HG02885 (cell line): ENCODE measurements around the gene ZNF423.

Experiments
- ATAC-seq: cut with Tn5 transposase; IDR thresholded peaks from one replicate; pipeline ENCODE4 v1.9.1; 2021; ENCODE audit warnings: mild to moderate bottlenecking; ENCODE audit not compliant: unreplicated experiment, poor library complexity

The ZNF423 gene

DNA sequence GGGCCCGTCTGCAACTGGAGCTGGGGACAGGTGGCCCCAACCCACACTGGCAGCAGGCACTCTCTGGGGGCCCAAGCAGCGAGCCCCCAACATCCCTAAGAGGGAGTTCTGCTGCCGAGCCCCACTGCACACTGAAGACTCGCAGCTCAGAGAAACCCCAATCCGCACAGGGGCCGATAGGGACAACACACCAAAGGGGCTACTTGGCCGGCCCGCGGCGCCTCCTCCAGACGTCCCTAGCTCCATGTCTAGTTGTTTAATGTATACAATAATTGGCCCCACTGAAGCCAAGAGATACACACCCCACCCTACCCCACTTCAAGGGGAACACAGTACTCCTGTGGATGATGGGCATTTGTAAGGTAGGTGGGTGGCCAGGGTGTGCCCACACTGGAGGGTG, 62.7 kb downstream of the ZNF423 start:
- ATAC-seq = no peak

GRCh38 chr16:49789616-49790015, 66.3 kb downstream of the ZNF423 start:
- ATAC-seq = no peak

DNA sequence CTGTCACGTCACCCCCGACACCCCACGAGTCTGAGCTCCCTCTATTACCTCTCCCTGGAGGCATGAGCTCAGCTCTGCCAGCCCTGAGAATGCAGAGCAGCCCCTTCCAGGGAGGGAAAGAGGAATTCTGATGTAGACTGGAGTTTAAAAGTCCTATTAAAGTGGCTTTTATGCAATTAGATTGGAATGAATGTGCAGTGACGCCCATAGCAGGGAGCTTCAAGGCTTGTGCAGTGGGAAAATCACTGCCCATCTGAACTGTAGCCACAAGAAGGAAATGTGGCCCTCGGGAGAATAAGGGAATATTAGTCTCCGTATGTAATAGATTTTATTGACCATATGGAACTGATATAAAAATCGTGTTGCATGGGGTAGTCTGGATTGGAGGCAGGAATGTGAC, 66.9 kb downstream of the ZNF423 start:
- ATAC-seq = no peak

- no peak for ATAC-seq
Measured at GRCh38 chr16:49788572-49788971, 67.3 kb downstream of the ZNF423 start.

DNA sequence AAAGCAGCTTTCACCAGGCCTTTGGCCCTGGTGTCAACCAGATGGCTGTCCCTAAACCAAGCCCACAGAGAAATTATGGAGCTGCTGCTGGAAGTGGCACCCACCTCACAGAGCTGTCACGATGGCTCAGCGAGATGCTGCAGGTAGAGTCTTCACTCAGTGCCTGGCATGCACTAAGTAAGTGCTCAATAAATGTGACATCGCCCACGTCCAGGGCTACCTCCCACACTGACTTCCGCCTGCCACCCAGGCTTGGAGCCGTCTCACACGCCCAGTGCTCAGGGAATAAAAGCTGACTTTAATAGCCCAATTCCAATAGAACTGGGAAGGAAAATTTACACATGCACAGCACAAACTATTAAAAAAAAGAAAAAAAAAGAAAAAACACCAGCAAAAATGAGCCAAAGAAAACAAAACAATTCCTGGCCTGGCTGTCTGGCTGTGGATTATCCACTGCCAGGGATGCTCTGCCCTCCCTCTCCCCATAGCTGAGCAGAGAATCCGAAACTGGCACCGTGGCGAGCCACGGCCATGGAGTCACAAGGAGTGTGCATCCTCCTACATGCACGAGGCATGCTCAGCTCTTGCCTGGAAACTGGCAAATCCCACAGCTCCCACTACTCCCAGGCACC, 68.9 kb downstream of the ZNF423 start:
- ATAC-seq = no peak

GRCh38 chr16:49785970-49786369, 69.9 kb downstream of the ZNF423 start:
- no peak for ATAC-seq

DNA sequence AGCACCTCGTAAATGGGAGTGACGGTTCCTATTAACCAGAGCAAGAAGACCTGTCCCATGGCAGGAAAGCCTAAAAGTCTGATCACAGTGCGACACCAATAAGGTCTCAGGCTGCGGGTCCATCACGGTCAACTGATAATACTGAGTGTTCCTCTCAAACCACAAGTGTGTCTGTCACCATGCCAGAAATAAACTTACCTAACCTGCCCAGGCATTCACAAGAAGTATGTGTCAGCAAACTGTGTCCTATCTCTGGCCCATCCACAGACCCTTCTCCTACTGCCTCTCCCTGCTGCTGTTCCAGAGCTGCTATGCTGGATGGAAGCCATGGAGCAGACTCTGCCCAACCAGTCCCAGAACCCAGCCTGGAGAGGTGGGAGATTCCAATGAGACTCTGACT, 73.5 kb downstream of the ZNF423 start:
- ATAC-seq = no peak

GRCh38 chr16:49781401-49781800, 74.5 kb downstream of the ZNF423 start:
- ATAC-seq = no peak

DNA sequence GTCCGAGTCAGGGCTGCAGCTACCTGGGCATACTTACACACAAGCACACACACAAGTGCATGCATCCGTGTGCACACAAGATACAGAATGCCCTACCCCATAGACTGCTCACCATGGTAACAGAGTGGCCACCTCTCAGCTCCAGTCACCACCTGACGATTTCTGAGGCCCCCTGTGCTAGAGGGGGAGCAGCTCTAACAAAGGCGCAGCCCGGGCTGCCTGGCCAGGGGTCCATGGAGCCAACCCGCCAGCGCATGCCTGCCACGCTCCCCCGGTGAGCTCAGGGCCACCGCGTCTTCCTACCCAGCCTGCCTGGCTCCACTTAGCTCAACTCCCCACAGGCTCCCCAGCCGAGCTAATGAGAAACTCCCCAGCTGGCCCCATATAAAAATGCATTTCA, 75.5 kb downstream of the ZNF423 start:
- no peak for ATAC-seq

GRCh38 chr16:49779979-49780378, 75.9 kb downstream of the ZNF423 start:
- ATAC-seq = no peak

DNA sequence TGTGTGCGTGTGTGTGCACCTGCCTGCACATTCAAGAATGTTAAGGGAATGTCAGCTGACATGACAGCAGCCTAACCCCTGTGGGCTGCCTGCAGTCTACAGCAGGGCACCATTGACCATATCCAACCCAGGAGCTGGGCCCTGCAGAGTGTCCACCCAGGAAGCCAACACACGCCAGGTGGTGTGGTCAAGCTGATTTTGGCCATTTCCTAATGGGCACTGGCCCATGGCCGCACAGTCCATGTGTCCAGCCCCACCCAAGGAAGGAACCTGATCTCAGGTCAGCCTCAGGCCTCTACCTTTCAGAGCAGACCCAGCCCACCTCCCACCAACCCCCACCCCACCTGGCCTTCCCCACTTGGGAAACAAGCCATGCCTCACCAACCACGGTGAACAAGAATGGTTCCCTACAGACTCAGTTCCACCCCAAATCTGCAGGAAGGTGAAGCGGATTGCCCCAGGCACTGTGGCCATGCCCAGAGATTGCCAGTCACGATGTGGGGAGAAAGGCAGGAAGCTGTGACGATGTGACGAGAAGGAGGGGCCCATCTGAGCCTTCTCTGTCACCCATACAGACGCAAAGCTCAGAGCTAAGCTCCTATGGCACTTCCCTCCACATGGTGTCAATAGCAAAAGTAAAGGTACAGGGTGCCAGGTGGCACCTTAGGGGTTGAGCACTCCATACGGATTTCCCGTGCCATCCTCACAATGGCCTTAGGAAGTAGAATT, 77.5 kb downstream of the ZNF423 start:
- no peak for ATAC-seq

DNA sequence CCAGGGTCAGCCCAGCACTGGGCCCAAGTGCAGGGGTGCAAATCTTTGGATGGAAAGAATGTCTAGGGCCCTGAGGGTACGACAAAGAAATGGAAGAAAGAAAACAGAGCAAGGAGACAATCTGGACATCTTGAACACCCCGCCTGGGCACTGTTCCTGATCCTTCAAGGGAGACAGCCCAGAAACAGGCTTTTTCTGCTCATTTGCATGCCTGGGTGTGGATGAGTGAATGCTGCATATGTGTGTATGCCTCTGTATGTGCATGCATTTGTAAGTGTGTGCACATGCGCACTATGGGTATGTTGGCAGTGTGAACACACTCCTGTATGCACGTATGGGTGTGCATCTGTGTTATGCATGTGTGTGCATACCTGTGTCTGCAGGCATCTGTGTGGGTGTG, 79.2 kb downstream of the ZNF423 start:
- no peak for ATAC-seq

DNA sequence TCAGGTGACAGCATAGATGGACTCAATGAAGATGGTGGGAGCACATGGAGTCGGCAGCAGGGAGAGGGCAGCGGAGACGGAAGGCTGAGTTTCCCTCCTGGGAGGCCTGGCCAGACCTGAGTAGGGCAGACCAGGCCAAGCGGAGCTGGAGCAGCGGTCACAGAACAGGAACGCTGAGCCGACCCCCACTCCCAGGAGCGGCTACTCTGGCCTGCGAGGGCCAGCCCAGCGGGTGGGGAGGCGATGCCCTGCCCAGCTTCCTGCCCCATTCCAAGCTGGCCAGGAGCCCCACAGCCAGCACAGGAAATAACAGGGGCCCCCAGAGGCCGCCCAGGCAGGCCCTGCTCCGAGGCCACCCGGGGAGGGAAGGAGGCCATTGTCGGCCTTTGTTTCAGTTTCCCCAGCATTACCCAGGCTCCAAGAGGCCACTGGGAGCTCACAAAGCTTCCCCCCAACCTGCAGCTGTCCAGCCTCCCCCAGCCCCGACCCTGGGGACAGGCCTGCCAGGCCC, 79.8 kb downstream of the ZNF423 start:
- no peak for ATAC-seq

GRCh38 chr16:49775581-49775980, 80.3 kb downstream of the ZNF423 start:
- ATAC-seq = no peak

- no peak for ATAC-seq
Measured at GRCh38 chr16:49775018-49775417, 80.9 kb downstream of the ZNF423 start.

DNA sequence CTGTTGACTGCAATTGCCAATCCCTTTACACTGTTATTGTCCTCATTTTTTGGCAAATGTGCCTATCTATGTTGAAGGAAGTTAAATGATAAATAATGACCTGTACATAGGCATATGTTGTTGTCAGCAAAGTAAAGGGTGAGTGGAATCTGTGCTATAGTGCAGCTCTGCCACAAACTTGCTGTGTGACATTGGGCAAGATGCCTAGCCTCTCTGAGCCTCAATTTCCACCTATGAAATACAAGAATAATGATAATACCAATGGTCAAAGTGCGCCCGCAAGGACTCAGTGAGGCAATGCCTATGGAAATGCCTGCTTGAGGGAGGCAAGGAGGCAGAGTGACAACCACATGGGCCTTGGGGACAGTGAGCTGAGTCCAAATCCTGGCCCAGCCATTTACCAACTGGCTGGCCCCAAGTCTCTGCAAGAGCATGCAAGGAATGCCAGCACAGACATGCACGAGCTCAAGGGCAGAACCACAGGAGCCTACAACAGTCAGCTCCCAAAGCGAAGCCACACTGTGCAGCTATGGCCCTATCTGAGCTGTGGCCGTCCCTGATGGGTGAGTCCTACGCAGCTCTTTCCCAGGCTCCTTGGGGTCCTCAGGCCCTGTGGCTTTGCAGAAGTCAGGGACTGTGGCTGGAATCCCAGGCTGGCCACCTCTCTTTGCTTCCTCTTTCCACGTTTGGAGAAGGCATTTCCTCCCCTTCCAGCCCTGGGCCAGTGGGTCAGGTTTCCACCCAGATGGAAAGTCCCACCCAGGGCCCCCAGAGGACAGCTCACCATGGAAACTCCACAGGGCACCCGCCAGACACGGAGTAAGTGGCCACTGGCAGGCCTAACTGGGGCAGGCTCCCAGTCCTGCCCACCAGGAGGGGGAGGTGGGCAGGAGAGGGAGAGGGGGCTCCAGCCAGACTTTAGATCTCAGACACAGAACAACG, 82.1 kb downstream of the ZNF423 start:
- no peak for ATAC-seq

- ATAC-seq = no peak
Measured at GRCh38 chr16:49767998-49768397, 87.9 kb downstream of the ZNF423 start.

GRCh38 chr16:49767414-49767813, 88.5 kb downstream of the ZNF423 start:
- no peak for ATAC-seq

DNA sequence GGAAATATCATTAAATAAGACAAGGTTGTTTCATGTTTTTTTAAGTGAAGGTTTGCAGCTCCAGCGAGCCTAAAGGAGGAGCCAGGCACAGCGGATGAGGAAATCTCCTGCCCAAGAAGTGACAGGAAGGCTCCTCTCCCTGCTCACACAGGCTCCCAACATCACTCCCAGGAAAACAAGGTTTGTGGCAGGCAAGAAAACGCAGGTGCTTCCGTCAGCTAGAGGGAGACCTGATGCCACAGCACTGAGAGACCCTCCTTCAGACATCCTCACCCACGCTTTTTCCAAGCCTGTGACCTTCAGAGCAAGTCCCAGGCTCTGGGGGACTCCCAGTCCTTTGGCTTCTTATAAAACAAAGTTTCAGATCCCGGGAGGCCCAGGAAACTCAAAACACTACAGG, 89.7 kb downstream of the ZNF423 start:
- no peak for ATAC-seq

- no peak for ATAC-seq
Measured at GRCh38 chr16:49763826-49764225, 92.1 kb downstream of the ZNF423 start.

- no peak for ATAC-seq
Measured at GRCh38 chr16:49760815-49761214, 95.1 kb downstream of the ZNF423 start.
